WTC11 (cell line): Measurements from ENCODE around the gene ZNF343. TPM values are rescaled to one million over a fixed set of nuclear protein-coding genes. Genes with fewer than 3 reads are reported as not detected.

ENCODE experiments used
- ATAC-seq: fragments of 200-7000 bp; cut with Tn5 transposase; 2 replicates; pipeline ENCODE4 v1.10.0; 2021; ENCODE audit warnings: mild to moderate bottlenecking, moderate library complexity
- CTCF ChIA-PET: fragments of 300-600 bp; sonication (Branson Sonifier 250); formaldehyde crosslinking; loops from one replicate; lab custom pipeline; 2021; ENCODE audit warnings: antibody characterized with exemption; lab: Charles Lee
- POLR2A ChIA-PET: fragments of 350-600 bp; sonication (Branson Sonifier 250); formaldehyde crosslinking; loops from one replicate; lab custom pipeline; 2021; ENCODE audit warnings: antibody characterized with exemption; lab: Charles Lee
- DNase-seq: peaks from one replicate; pipeline ENCODE4 v3.0.0; 2021; ENCODE audit warnings: low spot score
- H3K27ac Mint-ChIP-seq: 2 replicates; pipeline ENCODE4 v1.8.0; 2021; ENCODE audit warnings: mixed read lengths
- H3K27me3 Mint-ChIP-seq: 2 replicates; pipeline ENCODE4 v1.8.0; 2021; ENCODE audit warnings: low read depth, mild to moderate bottlenecking, moderate library complexity, mixed read lengths
- H3K36me3 Mint-ChIP-seq: 2 replicates; pipeline ENCODE4 v1.8.0; 2021; ENCODE audit warnings: mixed read lengths
- H3K4me1 Mint-ChIP-seq: 2 replicates; pipeline ENCODE4 v1.8.0; 2022; ENCODE audit warnings: mixed read lengths
- H3K4me3 Mint-ChIP-seq: 2 replicates; pipeline ENCODE4 v1.8.0; 2021; ENCODE audit warnings: mild to moderate bottlenecking, moderate library complexity, mixed read lengths
- H3K9me3 Mint-ChIP-seq: 2 replicates; pipeline ENCODE4 v1.8.0; 2021; ENCODE audit warnings: mixed read lengths
- AR ChIP-seq: fragments of 250-450 bp; sonication (Bioruptor Pico); IDR thresholded peaks from 2 replicates; pipeline ENCODE4 v1.9.0; 2021; ENCODE audit warnings: mild to moderate bottlenecking
- FOXJ3 ChIP-seq: sonication (generic); formaldehyde crosslinking; IDR thresholded peaks from 2 replicates; pipeline ENCODE4 v1.9.0; 2021; ENCODE audit warnings: missing genetic modification reagents, mild to moderate bottlenecking, borderline replicate concordance
- GRHL2 ChIP-seq: fragments of 250-450 bp; sonication (Bioruptor Pico); IDR thresholded peaks from 2 replicates; pipeline ENCODE4 v1.8.0; 2022; ENCODE audit warnings: mild to moderate bottlenecking, moderate library complexity; ENCODE audit not compliant: insufficient replicate concordance, severe bottlenecking
- HMGXB4 ChIP-seq: sonication (generic); formaldehyde crosslinking; IDR thresholded peaks from 2 replicates; pipeline ENCODE4 v1.8.1; 2023; ENCODE audit warnings: mild to moderate bottlenecking, moderate library complexity, missing genetic modification reagents
- IRF2 ChIP-seq: sonication (generic); formaldehyde crosslinking; IDR thresholded peaks from 2 replicates; pipeline ENCODE4 v1.8.0; 2022; ENCODE audit warnings: low read depth, missing genetic modification reagents, borderline replicate concordance
- MYBL2 ChIP-seq: sonication (generic); formaldehyde crosslinking; IDR thresholded peaks from 2 replicates; pipeline ENCODE4 v1.8.1; 2023; ENCODE audit warnings: mild to moderate bottlenecking, moderate library complexity, missing genetic modification reagents
- NFATC4 ChIP-seq: fragments of 250-450 bp; sonication (Bioruptor Pico); IDR thresholded peaks from 2 replicates; pipeline ENCODE4 v1.9.0; 2021; ENCODE audit warnings: mild to moderate bottlenecking
- NFYB ChIP-seq: sonication (generic); formaldehyde crosslinking; conservative IDR thresholded peaks from 2 replicates; pipeline ENCODE4 v1.8.0; 2022; ENCODE audit warnings: low read depth, missing genetic modification reagents
- PRDM15 ChIP-seq: sonication (generic); formaldehyde crosslinking; IDR thresholded peaks from 2 replicates; pipeline ENCODE4 v1.8.0; 2022; ENCODE audit warnings: missing genetic modification reagents
- PRRX2 ChIP-seq: fragments of 250-450 bp; sonication (Bioruptor Pico); IDR thresholded peaks from 2 replicates; pipeline ENCODE4 v1.8.0; 2021; ENCODE audit warnings: mild to moderate bottlenecking
- RELA ChIP-seq: sonication (generic); formaldehyde crosslinking; IDR thresholded peaks from 2 replicates; pipeline ENCODE4 v1.8.1; 2022; ENCODE audit warnings: missing genetic modification reagents, mild to moderate bottlenecking, borderline replicate concordance
- TEAD1 ChIP-seq: sonication (generic); formaldehyde crosslinking; IDR thresholded peaks from 2 replicates; pipeline ENCODE4 v1.8.0; 2022; ENCODE audit warnings: mild to moderate bottlenecking, missing genetic modification reagents
- TEAD4 ChIP-seq: sonication (generic); formaldehyde crosslinking; IDR thresholded peaks from 2 replicates; pipeline ENCODE4 v1.8.0; 2022; ENCODE audit warnings: mild to moderate bottlenecking, missing genetic modification reagents
- TP53 ChIP-seq: sonication (generic); formaldehyde crosslinking; IDR thresholded peaks from 2 replicates; pipeline ENCODE4 v1.8.1; 2023; ENCODE audit warnings: mild to moderate bottlenecking, missing genetic modification reagents
- ZNF138 ChIP-seq: sonication (generic); formaldehyde crosslinking; conservative IDR thresholded peaks from 2 replicates; pipeline ENCODE4 v1.8.1; 2022; ENCODE audit warnings: mild to moderate bottlenecking, moderate library complexity, missing genetic modification reagents
- ZNF423 ChIP-seq: fragments of 250-450 bp; sonication (Bioruptor Pico); IDR thresholded peaks from 2 replicates; pipeline ENCODE4 v2.1.2; 2022; ENCODE audit warnings: mild to moderate bottlenecking, moderate library complexity
- ZSCAN18 ChIP-seq: fragments of 250-450 bp; sonication (Bioruptor Pico); IDR thresholded peaks from 2 replicates; pipeline ENCODE4 v2.1.2; 2022; ENCODE audit warnings: mild to moderate bottlenecking, moderate library complexity
- total RNA-seq: library from RNA; stranded (reverse); gene quantifications from 3 replicates; pipeline ENCODE4 v1.2.3, GENCODE V29; 2021
- TF ChIP-seq, protein P1 (sequence below): sonication (generic); formaldehyde crosslinking; IDR thresholded peaks from 2 replicates; pipeline ENCODE4 v1.8.1; 2023; ENCODE audit warnings: mild to moderate bottlenecking, missing genetic modification reagents, moderate library complexity
- TF ChIP-seq, protein P2 (sequence below): sonication (generic); formaldehyde crosslinking; IDR thresholded peaks from 2 replicates; pipeline ENCODE4 v1.8.1; 2022; ENCODE audit warnings: mild to moderate bottlenecking, missing genetic modification reagents, moderate library complexity, borderline replicate concordance
- TF ChIP-seq, protein P3 (sequence below): sonication (generic); formaldehyde crosslinking; IDR thresholded peaks from 2 replicates; pipeline ENCODE4 v1.8.0; 2023; ENCODE audit warnings: mild to moderate bottlenecking, missing genetic modification reagents
- TF ChIP-seq, protein P4 (sequence below): fragments of 250-450 bp; sonication (Bioruptor Pico); IDR thresholded peaks from 2 replicates; pipeline ENCODE4 v1.8.0; 2021; ENCODE audit warnings: mild to moderate bottlenecking
- TF ChIP-seq, protein P5 (sequence below): fragments of 250-450 bp; sonication (Bioruptor Pico); IDR thresholded peaks from 2 replicates; pipeline ENCODE4 v1.9.0; 2021; ENCODE audit warnings: mild to moderate bottlenecking

Gene ZNF343
- total RNA-seq, 1 experiment from 2014 or later: 7.6 TPM

DNA sequence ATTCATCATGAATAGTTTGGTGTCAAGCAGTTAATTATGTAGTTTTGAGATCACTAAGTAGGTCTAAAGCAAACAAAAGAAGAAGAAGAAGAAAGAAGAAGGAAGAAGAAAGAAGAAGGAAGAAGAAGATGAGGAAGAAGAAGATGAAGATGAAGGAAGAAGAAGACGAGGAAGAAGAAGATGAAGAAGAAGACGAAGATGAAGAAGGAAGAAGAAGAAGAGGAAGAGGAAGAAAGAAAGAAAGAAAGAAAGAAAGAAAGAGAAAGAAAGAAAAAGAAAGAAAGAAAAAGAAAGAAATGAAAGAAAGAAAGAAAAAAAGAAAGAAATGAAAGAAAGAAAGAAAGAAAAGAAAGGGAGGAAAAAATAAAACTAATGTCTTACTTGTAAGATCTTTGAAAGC is 36.9 kb upstream of the ZNF343 start (continued):
- no peak for TF ChIP-seq HMGXB4 (CRISPR knock-in tag)
- TF ChIP-seq ZNF423: no peak
- TF ChIP-seq, protein P1, sequence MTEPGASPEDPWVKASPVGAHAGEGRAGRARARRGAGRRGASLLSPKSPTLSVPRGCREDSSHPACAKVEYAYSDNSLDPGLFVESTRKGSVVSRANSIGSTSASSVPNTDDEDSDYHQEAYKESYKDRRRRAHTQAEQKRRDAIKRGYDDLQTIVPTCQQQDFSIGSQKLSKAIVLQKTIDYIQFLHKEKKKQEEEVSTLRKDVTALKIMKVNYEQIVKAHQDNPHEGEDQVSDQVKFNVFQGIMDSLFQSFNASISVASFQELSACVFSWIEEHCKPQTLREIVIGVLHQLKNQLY (CRISPR knock-in tag): no peak
- TF ChIP-seq, protein P2, sequence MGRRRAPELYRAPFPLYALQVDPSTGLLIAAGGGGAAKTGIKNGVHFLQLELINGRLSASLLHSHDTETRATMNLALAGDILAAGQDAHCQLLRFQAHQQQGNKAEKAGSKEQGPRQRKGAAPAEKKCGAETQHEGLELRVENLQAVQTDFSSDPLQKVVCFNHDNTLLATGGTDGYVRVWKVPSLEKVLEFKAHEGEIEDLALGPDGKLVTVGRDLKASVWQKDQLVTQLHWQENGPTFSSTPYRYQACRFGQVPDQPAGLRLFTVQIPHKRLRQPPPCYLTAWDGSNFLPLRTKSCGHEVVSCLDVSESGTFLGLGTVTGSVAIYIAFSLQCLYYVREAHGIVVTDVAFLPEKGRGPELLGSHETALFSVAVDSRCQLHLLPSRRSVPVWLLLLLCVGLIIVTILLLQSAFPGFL: no peak
- TF ChIP-seq MYBL2: no peak
- no peak for TF ChIP-seq PRDM15 (CRISPR knock-in tag)
- TF ChIP-seq NFATC4 (CRISPR knock-in tag): no peak
- no peak for TF ChIP-seq NFYB
- no peak for TF ChIP-seq IRF2

DNA sequence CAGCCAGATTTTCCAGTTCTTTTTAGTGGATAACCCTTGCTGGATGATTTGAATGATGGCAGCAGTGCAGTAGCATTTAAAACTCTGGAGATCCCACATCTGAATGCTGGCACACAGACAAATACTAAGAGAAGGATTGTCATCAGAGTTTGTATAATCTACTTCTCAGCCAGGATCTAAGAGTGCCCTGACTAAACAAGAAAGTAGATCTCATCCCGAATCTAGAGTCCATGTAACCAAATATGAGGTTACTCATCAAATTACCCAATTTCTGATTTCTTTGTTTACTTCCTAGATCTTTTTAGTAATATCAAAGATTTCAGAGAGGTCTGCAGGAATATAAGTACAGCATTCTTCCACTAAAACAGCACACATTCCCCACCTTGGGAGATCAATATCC is 35.5 kb upstream of the ZNF343 start:
- TF ChIP-seq TP53 (CRISPR knock-in tag) (no peak), IRF2 (no peak), AR (no peak), TEAD1 (CRISPR knock-in tag) (no peak), FOXJ3 (no peak), ZSCAN18 (no peak), RELA (CRISPR knock-in tag) (no peak), TEAD4 (CRISPR knock-in tag) (no peak), PRRX2 (CRISPR knock-in tag) (no peak), ZNF138 (CRISPR knock-in tag) (no peak), GRHL2 (CRISPR knock-in tag) (no peak)
- TF ChIP-seq, protein P3, sequence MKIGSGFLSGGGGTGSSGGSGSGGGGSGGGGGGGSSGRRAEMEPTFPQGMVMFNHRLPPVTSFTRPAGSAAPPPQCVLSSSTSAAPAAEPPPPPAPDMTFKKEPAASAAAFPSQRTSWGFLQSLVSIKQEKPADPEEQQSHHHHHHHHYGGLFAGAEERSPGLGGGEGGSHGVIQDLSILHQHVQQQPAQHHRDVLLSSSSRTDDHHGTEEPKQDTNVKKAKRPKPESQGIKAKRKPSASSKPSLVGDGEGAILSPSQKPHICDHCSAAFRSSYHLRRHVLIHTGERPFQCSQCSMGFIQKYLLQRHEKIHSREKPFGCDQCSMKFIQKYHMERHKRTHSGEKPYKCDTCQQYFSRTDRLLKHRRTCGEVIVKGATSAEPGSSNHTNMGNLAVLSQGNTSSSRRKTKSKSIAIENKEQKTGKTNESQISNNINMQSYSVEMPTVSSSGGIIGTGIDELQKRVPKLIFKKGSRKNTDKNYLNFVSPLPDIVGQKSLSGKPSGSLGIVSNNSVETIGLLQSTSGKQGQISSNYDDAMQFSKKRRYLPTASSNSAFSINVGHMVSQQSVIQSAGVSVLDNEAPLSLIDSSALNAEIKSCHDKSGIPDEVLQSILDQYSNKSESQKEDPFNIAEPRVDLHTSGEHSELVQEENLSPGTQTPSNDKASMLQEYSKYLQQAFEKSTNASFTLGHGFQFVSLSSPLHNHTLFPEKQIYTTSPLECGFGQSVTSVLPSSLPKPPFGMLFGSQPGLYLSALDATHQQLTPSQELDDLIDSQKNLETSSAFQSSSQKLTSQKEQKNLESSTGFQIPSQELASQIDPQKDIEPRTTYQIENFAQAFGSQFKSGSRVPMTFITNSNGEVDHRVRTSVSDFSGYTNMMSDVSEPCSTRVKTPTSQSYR (CRISPR knock-in tag): no peak
- TF ChIP-seq, protein P4, sequence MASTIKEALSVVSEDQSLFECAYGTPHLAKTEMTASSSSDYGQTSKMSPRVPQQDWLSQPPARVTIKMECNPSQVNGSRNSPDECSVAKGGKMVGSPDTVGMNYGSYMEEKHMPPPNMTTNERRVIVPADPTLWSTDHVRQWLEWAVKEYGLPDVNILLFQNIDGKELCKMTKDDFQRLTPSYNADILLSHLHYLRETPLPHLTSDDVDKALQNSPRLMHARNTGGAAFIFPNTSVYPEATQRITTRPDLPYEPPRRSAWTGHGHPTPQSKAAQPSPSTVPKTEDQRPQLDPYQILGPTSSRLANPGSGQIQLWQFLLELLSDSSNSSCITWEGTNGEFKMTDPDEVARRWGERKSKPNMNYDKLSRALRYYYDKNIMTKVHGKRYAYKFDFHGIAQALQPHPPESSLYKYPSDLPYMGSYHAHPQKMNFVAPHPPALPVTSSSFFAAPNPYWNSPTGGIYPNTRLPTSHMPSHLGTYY: no peak
- TF ChIP-seq, protein P5, sequence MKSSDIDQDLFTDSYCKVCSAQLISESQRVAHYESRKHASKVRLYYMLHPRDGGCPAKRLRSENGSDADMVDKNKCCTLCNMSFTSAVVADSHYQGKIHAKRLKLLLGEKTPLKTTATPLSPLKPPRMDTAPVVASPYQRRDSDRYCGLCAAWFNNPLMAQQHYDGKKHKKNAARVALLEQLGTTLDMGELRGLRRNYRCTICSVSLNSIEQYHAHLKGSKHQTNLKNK (CRISPR knock-in tag): no peak
- Mint-ChIP-seq H3K9me3 (no peaks in the 10 kb centered on the region), H3K27me3 (peaks cover 29% of the 10 kb centered on the region), H3K27ac (no peak overlapping the region), H3K4me1 (no peaks in the 10 kb centered on the region), H3K36me3 (no peaks in the 10 kb centered on the region), H3K4me3 (no peak overlapping the region)
- POLR2A ChIA-PET: no interaction called here
- DNase-seq: no peak
- CTCF ChIA-PET: no interaction called here
- ATAC-seq: no peak
